Limb (tissue), 2 donors: ENCODE results near the gene PSAPL1.
A peak's percentile ranks its signal among the peaks of the same experiment; 100 is the strongest.

Source experiments
- DNase-seq, 2 donors: peaks; one replicate each; pipeline ENCODE4 v3.0.0-alpha.2; 2016; ENCODE audit errors: extremely low spot score in 2 of 2

PSAPL1 gene

GRCh38 chr4:7383266-7383665 is 51.5 kb downstream of the PSAPL1 start:
- DNase-seq, result peak in 1 of 2 donors; percentile 28

DNA sequence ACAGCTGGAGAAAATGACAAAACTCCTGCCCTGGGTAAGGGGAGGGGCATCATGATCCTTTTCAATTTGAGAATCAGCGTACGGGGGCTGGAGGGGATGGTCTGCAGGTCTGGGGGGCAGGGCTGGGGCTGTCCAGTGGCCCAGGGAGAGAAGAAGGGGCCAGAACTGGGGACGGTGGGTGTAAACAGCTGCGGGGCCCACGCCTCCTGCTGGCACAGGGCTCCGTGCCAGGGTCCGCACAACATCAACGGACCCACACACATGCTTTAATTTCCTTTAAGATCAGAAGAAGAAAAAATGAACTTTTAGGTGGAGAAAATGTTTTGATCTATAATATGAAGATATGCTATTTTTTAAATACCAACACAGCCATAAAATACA is 52.1 kb downstream of the PSAPL1 start:
- DNase-seq, result peak in 1 of 2 donors; percentile 26

GRCh38 chr4:7381890-7382633 is 52.7 kb downstream of the PSAPL1 start:
- DNase-seq, result no peak

DNA sequence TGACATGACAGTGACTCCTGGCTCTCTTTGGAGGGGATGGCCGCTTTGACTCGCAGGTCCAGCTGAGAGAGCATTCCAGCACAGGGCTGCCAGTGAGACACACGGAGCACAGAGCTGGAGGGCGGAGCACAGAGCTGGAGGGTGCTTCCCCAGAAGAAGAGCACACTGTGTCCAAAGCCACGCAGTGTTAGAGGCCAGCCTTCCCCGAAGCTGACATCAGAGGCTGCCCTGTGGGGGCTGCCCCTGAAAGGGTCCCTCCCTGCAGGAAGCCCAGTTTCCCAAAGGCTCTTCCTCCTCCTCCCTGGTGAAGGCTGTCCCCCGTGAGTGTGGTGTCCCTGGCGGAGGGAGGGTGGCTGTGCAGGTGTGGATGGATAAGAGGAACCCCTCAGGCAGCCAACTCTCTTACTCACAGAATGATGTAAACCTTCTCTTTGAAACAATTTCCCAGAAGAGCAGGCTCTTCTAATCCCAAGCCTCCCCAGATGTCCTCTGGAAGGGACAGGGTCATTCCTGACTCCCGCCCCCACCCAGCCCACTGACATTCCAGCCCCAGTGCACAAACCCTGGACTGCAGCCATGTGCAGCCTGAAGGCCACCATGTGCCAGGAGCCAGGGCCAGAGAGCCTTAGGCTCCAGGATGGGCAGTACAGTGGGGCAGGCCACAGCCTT is 53.4 kb downstream of the PSAPL1 start:
- DNase-seq, result no peak
